Ramos (cell line): ENCODE measurements around the gene RNF148.

Source experiments
- in situ Hi-C: fragments of 300-500 bp; cut with MboI; formaldehyde crosslinking; loops from one replicate; pipeline ENCODE4 v1.14.3; 2022; ENCODE audit warnings: low sequenced_read_pairs; ENCODE audit not compliant: unreplicated experiment

RNF148 gene

GRCh38 chr7:122652876-122653275 lies 49.8 kb downstream of the RNF148 start:
- in situ Hi-C loops = no loop called here
